Measurements from ENCODE around the gene PTGR3.

- TF ChIP-seq CTCF (IDR thresholded peaks at IDR 0.05) (no peak), POLR2A (IDR thresholded peaks at IDR 0.05) (no peak)
Measured at GRCh38 chr18:75256376-75256775, 47.4 kb upstream of the PTGR3 start.

Measured in body of pancreas (tissue), 4 donors.